Superior temporal gyrus (tissue), 1 donor: ENCODE results near the gene ANGPTL8.

Experiments
- DNase-seq: peaks from one replicate; pipeline ENCODE4 v3.0.0-alpha.2; 2016; ENCODE audit errors: extremely low spot score

Gene ANGPTL8

DNA sequence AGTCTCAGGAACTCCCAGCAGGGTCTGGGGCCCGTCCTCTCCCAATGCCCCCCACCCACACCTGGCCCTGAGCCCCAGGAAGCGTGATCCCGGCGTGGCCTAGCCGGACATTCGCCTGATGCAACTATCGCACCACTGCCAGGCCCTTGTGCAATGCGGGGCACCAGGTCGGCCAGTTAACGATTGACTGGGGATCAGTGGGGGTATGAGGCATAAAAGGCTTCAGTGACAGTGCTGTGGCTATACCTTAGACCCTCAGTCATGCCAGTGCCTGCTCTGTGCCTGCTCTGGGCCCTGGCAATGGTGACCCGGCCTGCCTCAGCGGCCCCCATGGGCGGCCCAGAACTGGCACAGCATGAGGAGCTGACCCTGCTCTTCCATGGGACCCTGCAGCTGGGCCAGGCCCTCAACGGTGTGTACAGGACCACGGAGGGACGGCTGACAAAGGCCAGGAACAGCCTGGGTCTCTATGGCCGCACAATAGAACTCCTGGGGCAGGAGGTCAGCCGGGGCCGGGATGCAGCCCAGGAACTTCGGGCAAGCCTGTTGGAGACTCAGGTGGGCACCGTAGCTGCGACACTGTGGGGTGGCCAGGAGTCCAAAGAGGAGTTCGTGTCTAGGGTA is at the start of gene ANGPTL8:
ANGPTL8 (plus strand) TSS at position 243 of the 624 bp plus-strand sequence; CDS start at position 262, 19 bp downstream.
- DNase-seq: no peak

DNA sequence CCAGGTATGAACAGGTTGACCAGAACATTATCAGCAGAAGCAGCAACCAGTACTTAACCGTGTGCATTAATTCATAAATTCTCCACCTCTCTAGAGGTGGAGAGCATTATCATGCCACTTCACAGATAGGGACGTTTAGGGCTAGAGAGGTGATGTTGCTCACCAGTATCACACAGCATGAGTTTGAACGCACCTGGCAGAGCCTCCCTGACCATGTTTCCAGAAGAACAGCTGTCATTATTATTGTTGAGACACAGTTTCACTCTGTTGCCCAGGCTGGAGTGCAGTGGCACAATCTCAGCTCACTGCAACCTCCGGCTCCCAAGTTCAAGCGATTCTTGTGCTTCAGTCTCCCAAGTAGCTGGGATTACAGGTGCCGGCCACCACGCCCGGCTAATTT is 48.9 kb upstream of the ANGPTL8 start:
- DNase-seq: no peak

DNA sequence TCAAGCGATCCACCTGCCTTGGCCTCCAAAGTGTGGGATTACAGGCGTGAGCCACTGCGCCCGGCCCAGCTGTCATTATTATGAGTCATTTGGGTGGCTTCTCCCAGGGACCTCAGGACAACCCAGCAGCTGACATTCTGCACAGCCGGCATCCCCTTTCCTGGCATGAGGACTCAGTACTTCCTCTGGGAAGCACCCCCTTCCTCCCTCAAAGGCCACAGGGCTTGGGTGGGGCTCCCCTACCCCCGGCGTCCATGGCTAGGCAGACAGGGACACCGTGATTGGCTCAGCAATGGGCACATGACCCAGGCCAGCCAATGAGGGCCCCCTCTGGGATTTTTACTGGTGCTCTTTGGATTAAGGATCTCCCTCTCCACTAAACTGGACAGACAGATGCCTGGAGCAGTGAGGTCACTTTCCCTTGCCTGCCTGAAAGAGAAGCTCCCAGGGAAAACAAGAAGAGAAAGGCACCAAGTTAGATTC is 48.1 kb upstream of the ANGPTL8 start:
- no peak for DNase-seq

DNA sequence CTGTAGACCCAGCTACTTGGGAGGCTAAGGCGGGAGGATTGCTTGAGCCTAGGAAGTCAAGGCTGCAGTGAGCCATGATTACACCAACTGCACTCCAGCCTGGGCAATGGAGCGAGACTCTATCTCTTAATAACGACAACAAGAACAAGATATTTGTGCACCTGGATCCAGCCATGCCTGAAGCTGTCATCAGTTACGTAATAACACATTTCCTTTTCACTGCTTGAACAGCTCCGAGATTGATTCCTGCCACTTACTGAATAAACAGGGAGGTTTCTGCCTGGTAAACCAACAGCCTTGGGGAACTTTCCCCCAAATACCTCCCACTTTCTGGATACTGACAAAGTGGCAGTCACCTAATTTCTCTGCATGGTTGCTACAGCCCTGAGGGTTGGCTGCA is 47.5 kb upstream of the ANGPTL8 start:
- no peak for DNase-seq

GRCh38 chr19:11192957-11193939 is 46.2 kb upstream of the ANGPTL8 start:
- DNase-seq: no peak

- no peak for DNase-seq
Measured at GRCh38 chr19:11194173-11194572, 45.2 kb upstream of the ANGPTL8 start.

DNA sequence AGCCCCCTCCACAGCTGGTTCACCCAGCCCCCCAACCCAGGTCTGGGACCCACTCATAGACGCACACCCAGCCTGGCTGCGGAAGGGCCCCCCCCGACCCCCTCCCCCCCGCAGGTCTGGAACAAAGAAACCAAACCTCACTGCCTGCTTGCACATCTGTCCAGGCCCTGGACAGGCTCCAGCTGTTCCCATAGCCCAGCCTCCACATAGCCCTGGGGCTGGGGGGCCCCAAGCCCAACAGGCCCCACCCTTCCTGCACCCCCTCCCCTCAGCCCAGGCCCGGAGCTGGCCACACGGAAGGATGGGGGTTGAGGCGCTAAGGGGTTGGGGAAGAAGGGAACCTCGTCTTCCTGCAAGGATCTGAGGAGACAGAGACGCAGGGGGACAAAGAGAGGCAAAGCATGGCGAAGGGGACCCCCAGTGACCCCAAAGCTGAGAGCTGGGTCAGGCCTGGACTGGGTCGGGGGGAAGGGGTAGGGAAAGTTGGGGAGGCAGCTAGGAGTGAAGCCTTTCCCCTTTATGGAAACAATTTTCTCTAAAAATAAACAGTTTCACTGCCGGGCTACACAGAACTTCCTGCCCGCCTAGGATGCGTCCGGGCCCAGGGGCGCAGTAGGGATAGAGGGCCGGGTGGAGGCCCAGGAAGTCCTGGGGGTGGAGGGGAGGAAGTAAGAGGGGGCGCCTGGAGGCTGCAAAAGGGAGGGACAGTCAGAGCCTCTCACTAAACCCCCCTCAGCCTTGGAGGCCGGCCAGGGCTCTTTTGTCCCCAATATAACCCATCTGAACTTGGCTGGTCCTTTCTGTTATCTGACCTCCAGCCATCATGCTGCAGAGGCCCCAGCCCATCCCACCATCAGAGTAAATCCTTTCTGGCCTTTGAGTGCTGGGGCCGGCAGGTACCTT is 44.5 kb upstream of the ANGPTL8 start:
- no peak for DNase-seq

- DNase-seq: no peak
Measured at GRCh38 chr19:11195681-11196080, 43.7 kb upstream of the ANGPTL8 start.

- DNase-seq: no peak
Measured at GRCh38 chr19:11196406-11197287, 42.8 kb upstream of the ANGPTL8 start.

GRCh38 chr19:11197291-11198174 is 41.9 kb upstream of the ANGPTL8 start, which contains the start of gene KANK2:
Gene KANK2, minus strand, starts transcription at chr19:11197545. Its CDS starts 3,034 bp downstream, at chr19:11194511.
- peak; percentile 74 for DNase-seq

GRCh38 chr19:11198175-11198534 is 41.3 kb upstream of the ANGPTL8 start:
- DNase-seq: no peak

GRCh38 chr19:11198769-11199424 is 40.5 kb upstream of the ANGPTL8 start:
- DNase-seq: no peak

GRCh38 chr19:11199517-11199916 is 39.9 kb upstream of the ANGPTL8 start:
- no peak for DNase-seq

GRCh38 chr19:11200015-11200574 is 39.3 kb upstream of the ANGPTL8 start:
- no peak for DNase-seq

- DNase-seq: no peak
Measured at GRCh38 chr19:11200931-11201330, 38.5 kb upstream of the ANGPTL8 start.

- no peak for DNase-seq
Measured at GRCh38 chr19:11201791-11202190, 37.6 kb upstream of the ANGPTL8 start.

GRCh38 chr19:11202488-11203193 is 36.8 kb upstream of the ANGPTL8 start:
- DNase-seq: no peak
